ENCODE measurements around the gene NPS. TPM values are rescaled to one million over a fixed set of nuclear protein-coding genes. Genes with fewer than 3 reads are reported as not detected.

Gene NPS, protein sequence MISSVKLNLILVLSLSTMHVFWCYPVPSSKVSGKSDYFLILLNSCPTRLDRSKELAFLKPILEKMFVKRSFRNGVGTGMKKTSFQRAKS
- not detected in 5 replicates for total RNA-seq (2022; extraction: Qiagen RNA extraction; ENCODE audit: low read depth)

DNA sequence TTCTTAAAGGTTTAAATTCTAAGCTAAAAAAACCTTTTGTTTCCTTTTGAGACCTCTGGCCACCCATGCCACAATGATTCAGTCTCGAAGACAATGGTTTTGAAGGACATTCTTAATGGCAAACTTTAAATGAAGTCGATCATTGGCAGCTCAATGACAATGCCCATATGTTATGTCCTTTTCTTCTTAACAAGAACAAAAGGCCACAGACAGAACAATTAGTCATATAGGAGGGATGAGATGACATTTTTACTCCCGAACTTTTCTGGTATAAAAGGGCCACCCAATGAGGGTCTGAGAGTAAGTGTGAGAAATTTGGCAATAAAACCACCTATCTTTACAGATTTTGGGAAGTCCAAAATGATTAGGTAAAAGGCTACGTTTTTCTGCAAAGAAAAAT, at the start of gene NPS:
TSS of gene NPS (plus strand) at position 301 of the 400 bp plus-strand sequence. CDS start at position 361, 60 bp downstream.

Other genes with a start within 250 kb of the NPS start
- not detected in 5 replicates for gene FOXI2, start 187.9 kb downstream of the NPS start, total RNA-seq (2022; extraction: Qiagen RNA extraction; ENCODE audit: low read depth)

Data from A549 treated with GW870086 at 1 μM for 4 hours (cell line).